ENCODE measurements around the gene CDKN2B-AS1.

CDKN2B-AS1 gene

DNA sequence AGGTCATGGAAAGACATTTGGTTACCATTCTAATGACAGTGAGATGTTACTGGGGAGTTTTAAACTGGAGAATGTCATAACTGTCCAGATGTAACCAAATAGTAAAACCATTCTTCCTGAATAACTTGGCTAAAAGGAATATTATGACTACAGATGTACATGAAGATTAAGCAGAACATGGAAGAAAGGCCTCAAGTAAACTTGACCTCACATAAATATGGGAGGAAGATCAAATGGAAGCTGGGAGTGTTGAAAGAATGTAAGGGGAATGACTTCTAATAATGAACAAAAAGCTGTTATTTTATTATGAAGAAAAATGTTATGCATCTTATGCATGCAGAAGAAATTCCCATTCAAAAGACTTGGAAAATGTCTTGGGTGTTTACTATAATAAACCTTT is 122.2 kb downstream of the CDKN2B-AS1 start (continued):
- TF ChIP-seq ZNF18 (tag by site-specific recombination; IDR thresholded peaks at IDR 0.05) (no peak), ZNF571 (tag by site-specific recombination; IDR thresholded peaks at IDR 0.05) (no peak), MEIS1 (CRISPR knock-in tag; IDR thresholded peaks at IDR 0.05; ENCODE audit: borderline replicate concordance) (no peak)

DNA sequence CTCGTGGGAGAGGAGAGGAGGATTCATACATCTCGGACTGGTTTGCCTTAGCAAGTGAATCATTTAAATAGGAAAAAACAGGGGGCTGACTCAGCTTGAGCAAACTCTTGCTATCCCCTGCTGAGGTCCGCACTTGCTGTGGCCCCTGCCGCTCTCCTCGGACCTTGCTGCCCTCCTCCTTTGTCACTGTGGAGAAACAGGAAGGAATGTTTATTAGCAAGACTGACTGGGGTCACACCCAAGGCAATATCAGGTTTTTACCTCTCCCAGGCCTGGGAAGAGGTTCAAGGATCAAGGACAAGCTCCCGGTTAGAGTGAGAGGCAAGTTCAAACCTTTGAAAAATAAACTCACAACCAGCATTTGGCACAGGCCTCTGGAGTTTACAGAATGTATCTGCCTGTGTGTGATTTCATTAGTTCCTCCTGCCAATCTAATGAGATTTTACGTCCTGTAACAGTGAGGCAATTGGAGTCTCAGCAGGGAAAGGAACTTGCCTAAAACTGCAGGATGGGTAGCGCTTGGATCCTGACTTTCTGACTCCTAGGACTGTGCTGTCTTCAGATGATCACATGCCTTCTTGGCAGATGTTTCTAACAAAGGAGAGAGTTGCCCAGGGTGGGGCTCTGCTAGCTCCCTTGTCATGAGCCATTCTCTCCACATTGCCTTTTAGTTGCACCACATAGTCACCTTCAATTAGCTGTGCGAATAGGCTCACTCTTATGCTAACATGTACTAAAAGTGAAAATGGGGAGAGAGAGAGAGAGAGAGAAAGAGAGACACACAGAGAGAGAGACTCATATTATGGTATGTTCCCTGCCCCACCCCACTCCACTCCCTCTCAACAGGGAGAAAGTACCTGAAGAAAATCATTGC is 123.2 kb downstream of the CDKN2B-AS1 start:
- POLR2A ChIA-PET: interaction anchor here (0.7 to 4.4 kb wide), 8 partner anchors 9 to 278 kb away, joined by 3 to 55 read pairs (median 4); partner anchors contain the start of genes CDKN2A, CDKN2B and CDKN2B-AS1
- Histone ChIP-seq H3K9me3 (ENCODE audit: control insufficient read depth, insufficient read depth, low read depth, low read length) (no peaks in the 10 kb centered on the region), H3K4me3 (ENCODE audit: low read depth, low read length) (no peak overlapping the region), H3K4me1 (ENCODE audit: control insufficient read depth, insufficient read depth, low read length) (peaks cover 16% of the 10 kb centered on the region), H3K27ac (ENCODE audit: extremely low read depth, low read depth, low read length) (peak overlapping the region; percentile 42; the same call in 1 of the 2 replicates), H3K36me3 (ENCODE audit: control insufficient read depth in 2 of 2, insufficient read depth in 1 of 2, low read length in 2 of 2) (no peaks in the 10 kb centered on the region)
- CTCF ChIA-PET: interaction anchor here (0.6 to 5.4 kb wide), 17 partner anchors 9 to 304 kb away, joined by 3 to 70 read pairs (median 7); partner anchors contain the start of gene CDKN2B
- TF ChIP-seq ZNF843 (tag by site-specific recombination; IDR thresholded peaks at IDR 0.05) (no peak), BCL11B (tag by site-specific recombination; IDR thresholded peaks at IDR 0.05; ENCODE audit: low read depth) (no peak), RBAK (tag by site-specific recombination; IDR thresholded peaks at IDR 0.05) (no peak), ZNF473 (tag by site-specific recombination; IDR thresholded peaks at IDR 0.05) (no peak), YY1 (tag by site-specific recombination; IDR thresholded peaks at IDR 0.05) (no peak), SETDB1 (IDR thresholded peaks at IDR 0.05; ENCODE audit: insufficient read length, low read length) (no peak), ZNF48 (tag by site-specific recombination; IDR thresholded peaks at IDR 0.05) (no peak), ZBTB7A (tag by site-specific recombination; IDR thresholded peaks at IDR 0.05; ENCODE audit: low read depth) (no peak), ZNF530 (tag by site-specific recombination; IDR thresholded peaks at IDR 0.05; ENCODE audit: low read depth) (no peak), ZNF324 (tag by site-specific recombination; IDR thresholded peaks at IDR 0.05) (no peak), ZNF112 (tag by site-specific recombination; IDR thresholded peaks at IDR 0.05) (no peak), ZFHX2 (tag by site-specific recombination; conservative IDR thresholded peaks at IDR 0.05) (no peak), ZNF394 (tag by site-specific recombination; IDR thresholded peaks at IDR 0.05; ENCODE audit: borderline replicate concordance) (no peak), ZFP3 (tag by site-specific recombination; IDR thresholded peaks at IDR 0.05; ENCODE audit: low read depth) (no peak), ZNF701 (tag by site-specific recombination; IDR thresholded peaks at IDR 0.05) (no peak), ZXDB (tag by site-specific recombination; IDR thresholded peaks at IDR 0.05) (no peak), REPIN1 (tag by site-specific recombination; IDR thresholded peaks at IDR 0.05; ENCODE audit: low read depth) (no peak), ZIC2 (tag by site-specific recombination; IDR thresholded peaks at IDR 0.05) (peak; percentile 73), ZNF132 (tag by site-specific recombination; IDR thresholded peaks at IDR 0.05; ENCODE audit: borderline replicate concordance) (no peak), ZNF488 (tag by site-specific recombination; IDR thresholded peaks at IDR 0.05) (no peak), ZNF621 (tag by site-specific recombination; IDR thresholded peaks at IDR 0.05) (no peak), ZNF398 (tag by site-specific recombination; IDR thresholded peaks at IDR 0.05) (no peak), FEZF1 (tag by site-specific recombination; IDR thresholded peaks at IDR 0.05) (no peak), PRDM1 (tag by site-specific recombination; IDR thresholded peaks at IDR 0.05) (0 out of 2 replicates have a peak, but pooled peaks have one; percentile 25), ZNF514 (tag by site-specific recombination; IDR thresholded peaks at IDR 0.05) (no peak), KLF8 (tag by site-specific recombination; IDR thresholded peaks at IDR 0.05) (no peak), SCRT2 (tag by site-specific recombination; IDR thresholded peaks at IDR 0.05) (no peak), ZNF549 (tag by site-specific recombination; IDR thresholded peaks at IDR 0.05) (no peak), ZNF24 (tag by site-specific recombination; IDR thresholded peaks at IDR 0.05) (peak; percentile 44; the same call in 1 of the 2 replicates)
- TF ChIP-seq, protein P1, sequence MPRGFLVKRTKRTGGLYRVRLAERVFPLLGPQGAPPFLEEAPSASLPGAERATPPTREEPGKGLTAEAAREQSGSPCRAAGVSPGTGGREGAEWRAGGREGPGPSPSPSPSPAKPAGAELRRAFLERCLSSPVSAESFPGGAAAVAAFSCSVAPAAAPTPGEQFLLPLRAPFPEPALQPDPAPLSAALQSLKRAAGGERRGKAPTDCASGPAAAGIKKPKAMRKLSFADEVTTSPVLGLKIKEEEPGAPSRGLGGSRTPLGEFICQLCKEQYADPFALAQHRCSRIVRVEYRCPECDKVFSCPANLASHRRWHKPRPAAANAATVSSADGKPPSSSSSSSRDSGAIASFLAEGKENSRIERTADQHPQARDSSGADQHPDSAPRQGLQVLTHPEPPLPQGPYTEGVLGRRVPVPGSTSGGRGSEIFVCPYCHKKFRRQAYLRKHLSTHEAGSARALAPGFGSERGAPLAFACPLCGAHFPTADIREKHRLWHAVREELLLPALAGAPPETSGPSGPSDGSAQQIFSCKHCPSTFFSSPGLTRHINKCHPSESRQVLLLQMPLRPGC (tag by site-specific recombination; IDR thresholded peaks at IDR 0.05): no peak
